A204.1 (cell line): Measurements from ENCODE around the gene TMEM139.
"Not testable (repeated sequence)": the region's sequence is repeated elsewhere in the genome, so short reads cannot be mapped to it uniquely, and the experiment has no call there.

Experiments
- FAIRE-seq: peaks from 2 replicates; lab custom pipeline; 2012; peaks lifted over from hg19 to GRCh38; lab: Jason Lieb, UNC

Gene TMEM139

DNA sequence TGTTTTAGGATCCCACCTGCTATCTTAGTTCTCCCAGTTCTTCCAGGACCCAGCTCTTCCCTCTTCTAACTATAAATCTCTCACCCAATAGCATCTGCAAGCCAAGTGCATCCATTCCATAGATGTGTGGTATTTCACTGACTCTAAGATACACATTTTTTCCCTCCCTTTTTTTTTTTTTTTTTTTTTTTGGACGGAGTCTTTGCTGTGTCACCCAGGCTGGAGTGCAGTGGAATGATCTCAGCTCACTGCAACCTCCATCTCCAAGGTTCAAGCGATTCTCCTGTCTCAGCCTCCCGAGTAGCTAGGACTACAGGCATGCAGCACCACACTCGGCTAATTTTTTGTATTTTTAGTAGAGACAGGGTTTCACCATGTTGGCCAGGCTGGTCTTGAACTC is 5.1 kb downstream of the TMEM139 start:
- FAIRE-seq = not testable (repeated sequence)

DNA sequence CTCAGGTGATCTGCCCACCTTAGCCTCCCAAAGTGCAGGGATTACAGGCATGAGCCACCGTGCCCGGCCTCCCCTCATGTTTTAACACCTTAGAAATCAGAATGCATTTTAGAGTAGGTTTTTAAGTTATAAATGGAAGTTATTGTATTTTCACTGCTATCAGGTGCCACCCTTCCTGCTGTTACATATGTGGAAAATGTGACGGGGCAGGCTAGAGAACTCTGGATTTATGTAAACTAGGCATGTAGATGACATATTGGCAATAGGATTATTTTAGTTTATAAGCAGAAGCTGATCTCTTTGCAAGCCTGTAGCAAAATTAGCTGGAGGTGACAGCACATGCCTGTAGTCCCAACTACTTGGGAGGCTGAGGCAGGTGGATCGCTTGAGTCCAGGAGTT is 5.5 kb downstream of the TMEM139 start:
- no peak for FAIRE-seq

DNA sequence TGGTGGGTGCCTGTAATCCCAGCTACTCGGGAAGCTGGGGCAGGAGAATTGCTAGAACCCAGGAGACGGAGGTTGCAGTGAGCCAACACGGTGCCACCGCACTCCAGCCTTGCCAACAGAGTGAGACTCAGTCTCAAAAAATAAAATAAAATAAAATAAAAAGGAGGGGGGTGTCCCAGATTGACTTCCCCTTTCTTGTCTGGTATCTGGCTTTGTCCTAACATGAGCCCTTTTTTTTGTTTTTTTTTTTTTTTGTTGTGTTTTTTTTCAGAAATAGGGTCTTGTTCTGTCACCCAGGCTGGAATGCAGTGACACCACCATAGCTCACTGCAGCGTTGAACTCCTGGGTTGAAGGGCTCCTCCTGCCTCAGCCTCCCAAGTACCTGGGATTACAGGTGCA is 8.1 kb downstream of the TMEM139 start:
- no peak for FAIRE-seq

DNA sequence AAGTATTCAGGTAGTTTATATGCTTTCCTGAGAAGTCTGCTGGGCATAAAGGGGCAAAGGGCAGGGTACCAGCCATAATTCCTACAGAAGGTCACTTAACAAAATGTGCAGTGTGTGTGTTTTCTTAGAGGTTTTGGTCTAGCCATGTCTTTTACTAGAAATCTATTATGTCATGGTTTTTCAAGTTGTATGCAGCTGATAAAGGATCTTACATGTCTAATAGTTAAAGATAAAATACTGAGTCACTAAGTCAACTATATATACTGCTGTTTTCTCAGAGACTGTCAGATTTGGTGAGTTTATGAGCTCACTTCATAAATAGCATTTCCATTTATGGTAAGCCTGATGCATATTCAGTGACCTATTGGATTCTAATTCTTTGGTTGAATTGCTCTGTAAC is 11.1 kb downstream of the TMEM139 start:
- FAIRE-seq = no peak

DNA sequence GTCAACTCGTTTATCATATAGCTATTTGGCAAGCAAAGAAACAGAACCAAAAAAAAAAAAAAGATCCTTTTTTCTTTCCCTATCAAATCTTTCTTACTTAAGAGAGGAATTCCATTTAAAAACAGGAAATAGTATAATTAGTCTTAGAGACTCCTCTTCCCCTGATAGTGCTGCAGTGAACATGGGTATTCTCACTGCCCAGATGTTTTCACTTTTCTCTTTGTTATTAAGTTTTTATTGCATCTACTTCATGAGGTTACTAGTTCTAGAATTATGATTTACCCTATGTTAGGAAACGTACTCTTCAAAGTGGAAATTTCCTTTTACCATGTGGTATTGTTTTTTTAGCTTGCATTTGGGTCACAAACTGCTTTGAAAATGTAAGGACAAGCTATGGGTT is 11.9 kb downstream of the TMEM139 start:
- no peak for FAIRE-seq

DNA sequence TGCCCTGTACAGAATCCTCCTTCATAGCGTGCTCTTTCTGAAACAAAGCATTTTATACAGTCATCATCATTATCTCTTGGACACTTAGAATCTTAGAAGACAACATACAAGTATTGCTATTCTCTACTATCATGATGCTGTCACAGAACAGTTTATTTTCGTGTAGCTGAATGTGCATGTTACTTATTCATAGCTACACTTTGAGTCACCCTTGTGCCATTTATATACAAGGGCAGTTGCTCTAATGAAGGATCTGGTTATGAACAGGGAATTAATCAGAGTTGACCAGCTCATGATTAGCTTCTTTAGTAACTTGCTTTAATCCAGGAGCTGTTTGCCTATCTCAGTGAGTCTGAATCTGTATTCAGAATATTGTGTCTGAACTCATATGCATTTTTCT is 14.6 kb downstream of the TMEM139 start:
- FAIRE-seq = no peak

DNA sequence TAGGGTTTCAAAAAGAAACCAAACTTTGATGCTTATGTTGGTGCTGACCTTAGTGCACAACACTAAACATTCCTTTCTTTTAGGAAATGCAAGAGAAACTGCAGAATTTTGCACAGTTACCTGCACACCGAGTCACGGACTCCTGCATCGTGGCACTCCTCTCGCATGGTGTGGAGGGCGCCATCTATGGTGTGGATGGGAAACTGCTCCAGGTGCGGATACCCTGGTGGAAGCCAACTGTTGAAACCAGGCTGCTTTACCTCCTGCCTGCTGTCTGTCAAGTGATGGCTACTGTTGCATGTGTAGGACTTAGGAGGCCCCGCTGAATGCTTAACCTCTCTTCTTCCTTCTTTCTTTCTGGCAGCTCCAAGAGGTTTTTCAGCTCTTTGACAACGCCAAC is 15.1 kb downstream of the TMEM139 start:
- FAIRE-seq = no peak

DNA sequence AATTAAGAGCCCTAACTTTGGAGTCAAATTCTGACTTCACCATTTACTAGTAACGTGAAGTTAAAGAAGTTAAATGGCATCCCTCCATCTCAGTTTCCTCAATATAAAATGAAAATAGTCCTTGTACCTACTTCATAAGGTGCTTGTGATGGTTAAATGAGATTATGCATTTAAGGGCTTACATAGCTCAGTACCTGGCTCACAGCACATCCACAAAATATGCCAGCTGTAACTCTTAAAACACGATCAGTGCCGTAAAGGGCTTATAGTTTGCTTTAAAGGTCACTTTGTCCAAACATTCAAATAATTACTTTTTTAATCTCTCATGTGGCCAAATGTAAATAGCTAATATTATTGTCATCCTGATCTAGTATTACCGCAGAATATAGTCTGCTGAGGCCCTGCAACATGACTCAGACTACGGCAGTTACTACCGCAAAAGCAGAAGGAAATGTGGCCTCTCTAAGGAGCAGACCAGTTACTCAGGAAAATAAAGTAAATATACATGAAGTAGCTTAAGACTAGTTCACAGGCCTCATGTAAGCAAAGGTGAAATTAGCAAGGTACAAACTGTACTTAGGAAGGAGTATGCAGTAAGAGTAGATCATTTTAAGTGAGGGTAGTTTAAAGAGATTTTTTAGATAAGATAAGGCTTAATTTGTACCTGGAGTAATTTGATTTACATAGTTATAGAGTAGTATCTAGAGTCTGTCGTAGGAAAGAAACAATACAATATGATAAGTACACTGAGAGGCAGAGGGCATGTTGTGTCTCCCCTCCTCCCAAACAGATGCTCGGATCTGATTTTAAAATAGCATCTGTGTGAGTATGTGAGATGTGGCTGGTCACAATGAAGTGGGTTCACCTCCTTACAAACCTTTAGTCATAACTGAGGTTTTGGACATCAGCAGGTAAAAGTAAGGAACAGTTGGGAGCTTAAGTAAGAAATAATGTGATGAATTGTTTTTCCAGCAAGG is 16.5 kb downstream of the TMEM139 start:
- no peak for FAIRE-seq

DNA sequence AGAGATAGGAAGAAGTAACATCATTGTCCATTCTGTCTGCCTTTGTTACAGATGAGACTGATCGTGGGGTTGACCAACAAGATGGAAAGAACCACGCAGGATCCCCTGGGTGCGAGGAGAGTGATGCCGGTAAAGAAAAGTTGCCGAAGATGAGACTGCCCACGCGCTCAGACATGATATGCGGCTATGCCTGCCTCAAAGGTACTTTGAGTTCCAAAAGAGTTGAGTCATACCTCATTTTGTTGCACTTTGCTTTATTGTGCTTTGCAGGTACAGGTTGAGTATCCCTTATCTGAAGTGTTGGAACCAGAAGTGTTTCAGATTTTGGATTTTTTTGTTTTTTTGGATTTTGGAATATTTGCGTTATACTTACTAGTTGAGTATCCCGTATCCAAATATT is 19.0 kb downstream of the TMEM139 start:
- FAIRE-seq = no peak

DNA sequence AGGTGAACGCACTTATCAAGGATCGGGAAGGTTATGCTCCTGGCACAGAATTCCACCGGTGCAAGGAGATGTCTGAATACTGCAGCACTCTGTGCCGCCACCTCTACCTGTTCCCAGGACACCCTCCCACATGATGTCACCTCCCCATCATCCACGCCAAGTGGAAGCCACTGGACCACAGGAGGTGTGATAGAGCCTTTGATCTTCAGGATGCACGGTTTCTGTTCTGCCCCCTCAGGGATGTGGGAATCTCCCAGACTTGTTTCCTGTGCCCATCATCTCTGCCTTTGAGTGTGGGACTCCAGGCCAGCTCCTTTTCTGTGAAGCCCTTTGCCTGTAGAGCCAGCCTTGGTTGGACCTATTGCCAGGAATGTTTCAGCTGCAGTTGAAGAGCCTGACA is 20.2 kb downstream of the TMEM139 start:
- no peak for FAIRE-seq

DNA sequence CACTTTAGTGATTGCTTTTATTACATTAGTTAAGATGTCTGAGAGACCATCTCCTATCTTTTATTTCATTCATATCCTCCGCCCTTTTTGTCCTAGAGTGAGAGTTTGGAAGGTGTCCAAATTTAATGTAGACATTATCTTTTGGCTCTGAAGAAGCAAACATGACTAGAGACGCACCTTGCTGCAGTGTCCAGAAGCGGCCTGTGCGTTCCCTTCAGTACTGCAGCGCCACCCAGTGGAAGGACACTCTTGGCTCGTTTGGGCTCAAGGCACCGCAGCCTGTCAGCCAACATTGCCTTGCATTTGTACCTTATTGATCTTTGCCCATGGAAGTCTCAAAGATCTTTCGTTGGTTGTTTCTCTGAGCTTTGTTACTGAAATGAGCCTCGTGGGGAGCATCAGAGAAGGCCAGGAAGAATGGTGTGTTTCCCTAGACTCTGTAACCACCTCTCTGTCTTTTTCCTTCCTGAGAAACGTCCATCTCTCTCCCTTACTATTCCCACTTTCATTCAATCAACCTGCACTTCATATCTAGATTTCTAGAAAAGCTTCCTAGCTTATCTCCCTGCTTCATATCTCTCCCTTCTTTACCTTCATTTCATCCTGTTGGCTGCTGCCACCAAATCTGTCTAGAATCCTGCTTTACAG is 20.8 kb downstream of the TMEM139 start:
- FAIRE-seq = no peak

DNA sequence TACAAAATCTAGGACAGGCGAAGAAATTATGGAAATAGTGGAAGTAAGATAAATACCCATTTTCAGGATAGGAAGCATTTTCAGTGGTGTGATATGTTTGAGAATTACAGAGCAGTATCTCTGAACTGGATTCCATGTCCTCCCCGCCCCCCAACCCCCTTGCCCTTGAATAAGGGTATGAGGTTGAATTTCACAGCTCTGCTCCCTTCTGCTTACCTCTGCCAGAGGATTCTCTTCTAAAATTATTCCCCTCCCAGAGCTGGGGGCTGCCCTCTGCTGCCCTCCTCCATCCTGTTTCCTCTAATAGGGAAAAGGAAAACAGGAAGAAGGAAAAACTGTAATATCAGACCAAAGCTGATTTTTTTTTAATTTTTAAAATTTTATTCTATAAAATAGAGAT is 23.9 kb downstream of the TMEM139 start:
- FAIRE-seq = no peak

DNA sequence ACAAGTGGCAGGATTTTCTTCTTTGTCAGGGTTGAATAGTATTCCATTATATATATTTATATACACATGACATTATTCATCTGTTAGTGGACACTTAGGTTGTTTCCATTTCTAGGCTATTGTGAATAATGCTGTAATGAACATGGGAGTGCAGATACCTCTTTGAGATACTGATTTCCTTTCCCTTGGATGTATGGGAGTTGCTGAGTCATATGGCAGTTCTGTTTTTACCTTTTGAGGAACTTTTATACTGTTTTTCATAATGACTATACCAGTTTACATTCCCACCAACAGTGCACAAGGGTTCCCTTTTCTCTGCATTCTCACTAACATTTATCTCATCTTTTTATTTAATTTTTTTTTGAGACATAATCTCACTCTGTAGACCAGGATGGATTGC is 29.4 kb downstream of the TMEM139 start:
- no peak for FAIRE-seq

DNA sequence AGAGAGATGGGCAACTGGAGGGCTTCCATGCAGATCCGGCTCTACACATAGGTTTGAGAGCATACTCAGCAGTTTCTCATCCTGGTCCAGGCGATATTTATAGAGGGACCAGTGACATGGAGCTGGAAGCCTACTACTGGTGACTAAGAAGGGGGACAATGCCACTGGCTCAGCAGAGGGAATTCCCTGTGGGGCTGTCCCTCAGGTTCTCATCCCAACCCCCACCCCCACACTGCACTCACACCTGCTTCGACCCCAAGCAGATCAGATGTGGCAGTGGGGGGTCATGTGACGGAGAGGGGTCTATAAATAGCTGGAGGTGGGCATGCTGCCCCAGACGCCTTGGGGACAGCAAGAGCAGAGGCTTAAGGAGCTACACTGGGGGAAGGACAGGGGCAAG is 31.0 kb downstream of the TMEM139 start, which contains the start of gene CLCN1:
CLCN1 (plus strand) TSS at position 336 of the 400 bp plus-strand sequence. CDS start 102 bp downstream, outside the sequence.
- no peak for FAIRE-seq

DNA sequence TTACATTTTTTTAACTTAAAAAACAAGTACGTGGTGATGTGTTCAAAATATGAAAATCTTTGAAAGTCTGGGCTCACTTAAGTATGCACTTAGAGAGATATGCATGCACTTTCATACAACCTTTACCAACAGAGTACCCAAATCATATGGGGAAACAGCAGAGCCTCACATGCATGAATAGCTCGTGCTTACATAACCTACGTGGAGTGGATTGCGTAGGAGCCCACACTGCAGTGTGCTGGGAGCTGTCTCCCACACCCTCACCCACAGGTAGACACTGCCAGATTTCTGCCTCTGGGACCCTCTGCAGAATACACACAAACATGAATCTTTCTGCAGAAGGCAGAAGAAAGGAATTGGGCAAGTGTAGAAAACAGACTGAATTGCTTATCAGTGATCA is 31.7 kb downstream of the TMEM139 start:
- FAIRE-seq = no peak

DNA sequence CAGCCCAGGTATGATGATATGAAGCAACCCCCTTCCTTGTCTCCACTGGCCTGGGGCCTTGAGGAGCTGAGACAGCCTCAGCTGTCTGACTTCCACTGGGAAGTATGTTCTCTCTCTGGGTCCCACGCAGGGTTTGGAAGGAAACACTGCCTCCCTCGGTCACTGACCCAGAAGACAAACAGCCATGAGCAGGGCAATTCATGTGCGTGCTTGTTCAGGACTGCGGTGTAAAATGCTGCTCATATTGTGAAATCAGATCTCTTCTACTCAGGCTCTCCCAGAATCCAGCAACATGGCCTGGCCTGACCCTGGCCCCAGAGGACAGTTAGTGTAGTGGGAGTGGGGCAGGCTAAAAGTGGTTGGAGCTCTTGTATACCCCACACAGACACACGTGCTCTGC is 33.9 kb downstream of the TMEM139 start:
- no peak for FAIRE-seq

DNA sequence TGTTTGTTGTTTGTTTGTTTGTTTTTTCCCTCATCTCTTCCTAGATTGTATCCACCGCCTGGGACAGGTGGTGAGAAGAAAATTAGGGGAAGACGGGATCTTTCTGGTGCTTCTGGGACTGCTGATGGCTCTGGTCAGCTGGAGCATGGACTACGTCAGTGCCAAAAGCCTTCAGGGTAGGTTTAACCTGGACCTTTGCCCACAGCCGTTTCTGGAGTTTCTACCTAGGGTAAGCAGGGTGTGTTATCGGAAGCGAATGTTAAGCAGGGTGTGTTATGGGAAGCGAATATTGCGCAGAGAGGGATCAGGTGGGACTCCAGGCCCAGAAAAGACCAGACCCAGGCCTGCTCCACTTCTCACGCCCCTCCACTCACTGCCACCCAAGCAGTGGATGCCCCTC is 35.9 kb downstream of the TMEM139 start:
- no peak for FAIRE-seq

DNA sequence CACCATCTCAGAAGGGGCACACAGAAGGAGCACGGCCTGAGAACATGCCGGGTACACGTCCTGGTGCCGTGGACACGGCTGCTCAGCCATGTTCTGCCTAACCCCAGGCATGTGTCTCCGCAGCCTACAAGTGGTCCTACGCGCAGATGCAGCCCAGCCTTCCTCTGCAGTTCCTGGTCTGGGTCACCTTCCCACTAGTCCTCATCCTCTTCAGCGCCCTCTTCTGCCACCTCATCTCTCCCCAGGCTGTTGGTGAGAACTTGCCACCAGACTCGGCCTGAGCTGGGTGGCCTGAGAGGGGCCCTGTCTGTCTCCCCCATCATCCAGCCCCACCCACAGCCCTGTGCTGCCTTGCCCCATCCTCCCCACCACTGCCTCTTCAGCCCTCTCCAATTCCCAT is 36.5 kb downstream of the TMEM139 start:
- FAIRE-seq = no peak

DNA sequence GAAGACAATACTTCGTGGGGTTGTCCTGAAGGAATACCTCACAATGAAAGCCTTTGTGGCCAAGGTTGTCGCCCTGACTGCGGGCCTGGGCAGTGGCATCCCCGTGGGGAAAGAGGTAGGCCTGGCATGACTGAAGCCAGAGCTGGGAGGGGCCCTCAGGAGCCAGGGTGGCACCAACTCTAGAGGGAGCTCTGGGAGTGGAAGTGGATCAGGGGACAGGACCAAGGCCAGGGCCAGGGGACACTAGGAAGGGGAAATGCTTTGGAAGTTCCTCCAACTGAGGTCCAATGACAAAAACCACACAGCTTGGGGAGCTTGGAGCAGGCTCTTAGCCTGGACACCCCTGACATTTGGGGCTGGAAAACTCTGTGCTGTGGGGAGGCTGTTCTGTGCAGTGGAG is 37.0 kb downstream of the TMEM139 start:
- FAIRE-seq = no peak

DNA sequence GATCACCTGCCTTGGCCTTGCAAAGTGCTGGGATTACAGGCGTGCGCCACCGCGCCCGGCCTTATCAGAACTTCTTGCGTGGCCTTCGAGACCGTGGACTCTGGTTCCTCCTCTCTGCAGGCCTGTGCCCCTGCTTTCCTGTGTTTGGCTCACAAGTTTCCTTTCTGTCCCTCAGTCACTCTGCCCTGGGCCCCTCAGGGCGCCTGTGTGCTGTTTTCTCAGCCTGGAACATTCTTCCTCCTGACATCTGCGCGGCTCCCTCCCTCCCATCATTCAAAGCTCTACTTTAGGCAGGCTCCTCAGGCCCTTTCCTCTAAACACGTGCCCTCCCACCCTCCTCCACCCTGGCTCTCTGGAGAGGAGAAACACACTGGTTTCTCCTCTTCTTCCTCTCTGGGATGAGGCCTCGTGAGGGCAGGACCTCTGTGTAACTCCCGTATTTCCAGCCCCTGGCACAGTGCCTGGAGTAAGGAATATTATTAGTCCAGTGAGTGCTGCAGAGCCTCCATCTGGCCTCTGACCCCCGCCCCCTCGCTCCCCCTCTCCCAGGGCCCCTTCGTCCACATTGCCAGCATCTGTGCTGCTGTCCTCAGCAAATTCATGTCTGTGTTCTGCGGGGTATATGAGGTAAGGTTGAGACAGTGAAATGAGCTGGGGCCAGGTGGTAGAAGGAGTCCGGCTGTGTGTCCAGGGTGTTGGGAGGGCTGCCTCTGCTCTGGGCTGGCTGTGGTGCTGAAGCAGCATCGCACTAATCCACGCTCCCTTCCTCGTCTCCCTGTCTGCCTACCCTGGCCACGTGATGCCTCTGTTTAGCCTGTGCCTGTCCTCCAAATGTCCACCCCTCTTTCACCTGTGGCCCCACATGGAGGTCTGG is 38.2 kb downstream of the TMEM139 start:
- no peak for FAIRE-seq

DNA sequence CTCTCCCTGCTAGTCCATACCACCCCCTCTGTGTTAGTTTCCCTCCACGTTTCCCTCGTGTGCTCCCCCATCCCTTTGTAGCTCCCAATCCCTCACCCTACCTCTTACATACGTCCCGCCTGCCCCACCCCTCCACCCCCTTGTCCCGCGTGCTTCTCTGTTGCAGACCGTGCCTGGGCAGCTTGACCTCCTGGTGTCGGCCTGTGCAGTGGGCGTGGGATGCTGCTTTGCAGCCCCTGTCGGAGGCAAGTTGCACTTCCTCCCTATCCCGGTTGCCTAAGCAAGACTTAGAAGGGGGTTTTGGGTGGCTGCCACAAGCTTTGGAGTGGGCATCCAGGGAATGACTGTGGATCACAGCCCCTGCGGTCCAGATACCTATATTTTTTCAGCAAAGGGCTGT is 38.9 kb downstream of the TMEM139 start:
- FAIRE-seq = no peak

DNA sequence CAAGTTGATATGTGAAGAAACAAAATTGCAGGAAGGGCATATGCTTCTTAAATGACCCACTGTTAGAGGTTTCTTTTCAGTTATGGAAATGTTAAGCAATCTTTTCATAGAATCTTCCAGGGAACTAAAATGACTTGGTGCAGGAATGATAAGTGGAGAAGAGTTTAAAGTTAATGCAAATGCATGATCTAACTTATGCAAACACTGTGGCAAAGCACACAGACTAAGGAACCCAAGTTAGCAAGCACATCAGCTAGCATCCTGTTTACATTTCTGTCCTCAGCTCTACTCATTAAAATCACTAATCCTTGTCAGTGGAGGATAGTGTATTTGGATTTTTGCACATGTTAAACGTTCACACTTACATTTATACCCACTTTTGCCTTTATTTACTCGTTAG is 40.5 kb downstream of the TMEM139 start:
- no peak for FAIRE-seq

DNA sequence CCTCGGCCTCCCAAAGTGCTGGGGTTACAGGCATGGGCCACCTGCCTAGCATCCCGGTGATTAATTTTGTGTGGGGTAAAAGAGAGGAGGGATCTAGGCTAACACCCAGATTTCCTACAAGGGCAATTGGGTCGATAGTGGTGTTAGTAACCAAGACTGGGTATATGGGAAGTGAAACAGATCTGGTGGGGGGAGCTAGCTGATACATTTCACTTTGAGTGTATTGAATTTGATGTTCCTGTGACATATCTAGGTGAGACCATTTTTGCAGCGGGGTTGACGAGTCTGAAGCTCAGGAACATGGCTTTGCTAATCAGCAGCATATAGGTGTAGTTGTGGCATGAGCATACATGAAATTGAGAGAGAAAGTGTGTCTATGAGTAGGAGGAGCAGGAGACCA is 43.1 kb downstream of the TMEM139 start:
- no peak for FAIRE-seq
